ENCODE results near the gene LYSET.

- TF ChIP-seq CTCF (IDR thresholded peaks at IDR 0.05) (no peak), POLR2A (IDR thresholded peaks at IDR 0.05) (no peak)
Observed at GRCh38 chr14:93135399-93135798, 49.7 kb upstream of the LYSET start.

Measured in thyroid gland (tissue), 4 donors.